WI38 (cell line): ENCODE results near the gene C6orf89.
"Not testable (repeated sequence)": the region's sequence is repeated elsewhere in the genome, so short reads cannot be mapped to it uniquely, and the experiment has no call there.

Experiments
- H3K4me3 ChIP-seq: 2 replicates; pipeline ENCODE4 v1.5.1; 2011; ENCODE audit warnings: low read depth, mild to moderate bottlenecking, control low read depth, low read length
- CTCF ChIP-seq: IDR thresholded peaks from 2 replicates; pipeline ENCODE4 v1.5.1; 2012; ENCODE audit warnings: low read depth, mild to moderate bottlenecking, control low read depth, low read length

Gene C6orf89

GRCh38 chr6:36944650-36945049 is 58.9 kb downstream of the C6orf89 start:
- H3K4me3 ChIP-seq: no peak overlapping the region
- no peak for TF ChIP-seq CTCF

GRCh38 chr6:36945301-36945700 is 59.5 kb downstream of the C6orf89 start:
- no peak overlapping the region for H3K4me3 ChIP-seq
- no peak for TF ChIP-seq CTCF

GRCh38 chr6:36946526-36946925 is 60.8 kb downstream of the C6orf89 start:
- H3K4me3 ChIP-seq: no peak overlapping the region
- TF ChIP-seq CTCF: no peak

GRCh38 chr6:36947570-36948351 is 62.0 kb downstream of the C6orf89 start:
- no peak for TF ChIP-seq CTCF
- no peak overlapping the region for H3K4me3 ChIP-seq

- H3K4me3 ChIP-seq: not testable (repeated sequence)
These were observed 63.3 kb downstream of the C6orf89 start for GRCh38 chr6:36949076-36949475.

- no peak for TF ChIP-seq CTCF
- no peak overlapping the region for H3K4me3 ChIP-seq
These were observed 63.9 kb downstream of the C6orf89 start for GRCh38 chr6:36949636-36950035.

DNA sequence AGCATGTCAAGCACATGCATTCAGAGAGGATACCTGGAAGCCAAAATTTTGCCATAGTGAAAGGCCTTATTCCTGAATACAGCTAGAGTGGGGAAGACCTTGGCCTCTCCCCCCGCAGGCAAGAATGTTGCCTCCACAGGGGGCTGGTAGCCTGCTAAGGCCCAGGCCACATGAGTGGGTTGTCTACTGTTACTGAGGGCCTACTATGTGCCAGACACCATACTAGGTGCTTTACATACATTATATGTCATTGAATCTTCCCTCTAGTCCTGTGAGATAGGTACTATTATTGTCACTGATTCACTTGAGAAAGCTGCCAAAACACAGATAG is 68.1 kb downstream of the C6orf89 start:
- TF ChIP-seq CTCF: no peak
- H3K4me3 ChIP-seq: no peak overlapping the region
